ENCODE results near the gene LAMC2.

The LAMC2 gene

GRCh38 chr1:183248989-183249691, 63.1 kb downstream of the LAMC2 start:
- TF ChIP-seq CTCF (IDR thresholded peaks at IDR 0.05; ENCODE audit: insufficient read depth, low read depth, low read length, missing control alignments): no peak
- H3K4me3 ChIP-seq (ENCODE audit: low read length): no peak overlapping the region
- DNase-seq (ENCODE audit: low read depth): no peak

GRCh38 chr1:183249941-183250452, 63.9 kb downstream of the LAMC2 start:
- no peak overlapping the region for H3K4me3 ChIP-seq (ENCODE audit: low read length)
- no peak for TF ChIP-seq CTCF (IDR thresholded peaks at IDR 0.05; ENCODE audit: insufficient read depth, low read depth, low read length, missing control alignments)
- DNase-seq (ENCODE audit: low read depth): no peak

DNA sequence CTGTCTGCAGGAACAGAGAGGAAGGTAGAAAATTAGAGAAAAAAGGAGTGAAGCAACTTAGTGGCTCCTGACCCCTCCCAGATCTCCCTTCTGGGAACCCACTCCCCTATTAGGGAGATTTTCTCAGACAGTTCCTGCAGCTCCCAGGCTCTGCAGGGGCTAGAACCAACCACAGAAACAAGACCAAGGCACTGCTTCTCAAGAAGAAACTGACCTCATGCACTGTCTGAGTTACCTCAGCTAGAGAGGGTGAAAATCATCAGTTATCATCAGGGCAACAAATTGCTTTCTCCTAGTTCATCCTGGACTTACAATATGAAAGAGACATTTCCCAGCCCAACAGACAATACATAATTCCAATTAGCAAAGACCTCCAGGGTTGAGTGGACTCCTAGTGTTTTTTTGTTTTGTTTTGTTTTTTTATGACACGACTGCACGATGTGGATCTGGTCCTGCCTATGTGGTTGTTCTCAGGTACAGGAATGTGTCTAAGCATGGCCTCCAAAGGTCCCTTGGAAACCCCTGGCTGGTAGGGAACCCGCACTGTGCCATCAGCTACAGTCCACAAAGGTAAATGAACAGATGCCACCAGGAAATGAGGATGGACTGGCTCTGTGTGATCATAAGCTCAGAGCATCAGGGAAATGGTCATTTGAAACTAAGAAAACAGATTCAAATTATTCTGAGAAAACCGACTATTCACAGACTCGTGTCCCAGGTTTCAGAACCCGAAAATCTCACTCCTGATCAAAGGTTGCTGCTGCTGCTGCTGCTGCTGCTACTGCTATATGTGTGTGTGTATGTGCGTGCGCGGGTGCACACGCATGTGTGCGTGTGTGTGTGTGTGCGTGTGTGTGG, 65.3 kb downstream of the LAMC2 start:
- no peak for TF ChIP-seq CTCF (IDR thresholded peaks at IDR 0.05; ENCODE audit: insufficient read depth, low read depth, low read length, missing control alignments)
- no peak for DNase-seq (ENCODE audit: low read depth)

DNA sequence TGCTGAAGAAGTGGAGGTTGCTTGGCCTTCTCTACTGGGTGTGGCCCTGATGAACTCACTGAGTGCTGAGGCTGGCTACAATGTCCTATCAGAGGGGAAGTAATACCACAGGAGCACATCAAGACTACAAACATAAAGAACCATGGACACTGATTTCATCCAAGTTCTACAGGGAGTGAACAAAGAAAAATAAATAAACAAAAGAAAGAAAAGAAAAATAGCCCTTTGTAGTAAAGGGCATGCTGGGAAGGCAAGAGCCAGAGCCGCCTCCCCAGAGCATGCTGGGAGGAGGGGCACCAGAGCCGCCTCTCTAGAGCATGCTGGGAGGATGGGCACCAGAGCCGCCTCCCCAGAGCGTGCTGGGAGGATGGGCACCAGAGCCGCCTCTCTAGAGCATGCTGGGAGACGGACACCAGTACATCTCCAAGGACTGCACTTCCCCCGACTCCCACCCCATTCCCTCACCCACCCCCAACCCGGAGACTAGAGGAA, 65.9 kb downstream of the LAMC2 start:
- no peak overlapping the region for H3K4me3 ChIP-seq (ENCODE audit: low read length)
- no peak for TF ChIP-seq CTCF (IDR thresholded peaks at IDR 0.05; ENCODE audit: insufficient read depth, low read depth, low read length, missing control alignments)
- no peak for DNase-seq (ENCODE audit: low read depth)

More for the DNA sequence above, 65.3 kb downstream of the LAMC2 start:
- no peak overlapping the region for H3K4me3 ChIP-seq (ENCODE audit: low read length)

GRCh38 chr1:183255073-183255472, 69.0 kb downstream of the LAMC2 start:
- DNase-seq (ENCODE audit: low read depth): no peak
- H3K4me3 ChIP-seq (ENCODE audit: low read length): no peak overlapping the region
- TF ChIP-seq CTCF (IDR thresholded peaks at IDR 0.05; ENCODE audit: insufficient read depth, low read depth, low read length, missing control alignments): no peak

- no peak for DNase-seq (ENCODE audit: low read depth)
- no peak for TF ChIP-seq CTCF (IDR thresholded peaks at IDR 0.05; ENCODE audit: insufficient read depth, low read depth, low read length, missing control alignments)
- H3K4me3 ChIP-seq (ENCODE audit: low read length): no peak overlapping the region
These were observed 73.9 kb downstream of the LAMC2 start for GRCh38 chr1:183259924-183260323.

Data from epithelial cell of esophagus (primary cell).